ENCODE results near the gene ACSF3.

Gene ACSF3

DNA sequence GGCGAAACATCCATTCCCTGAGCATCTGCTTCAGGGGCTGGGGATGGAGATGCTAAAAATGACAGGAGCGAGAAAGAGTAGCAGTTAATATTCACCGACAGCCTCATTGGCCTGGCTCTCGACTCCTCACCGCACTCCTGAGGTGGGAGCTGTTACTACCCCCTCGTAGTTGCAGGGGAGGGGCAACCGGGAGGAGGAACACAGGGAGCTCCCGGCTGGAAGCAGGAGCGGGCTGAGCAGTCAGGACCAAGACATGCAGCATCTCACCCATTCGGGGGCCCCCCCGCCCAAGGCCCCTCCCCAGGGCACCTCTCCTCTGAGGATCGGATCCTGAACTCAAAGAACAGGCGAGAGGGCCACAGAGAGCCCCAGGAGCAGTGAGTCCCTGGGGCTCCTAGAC is 4.5 kb upstream of the ACSF3 start:
- TF ChIP-seq OSR1 (CRISPR knock-in tag; IDR thresholded peaks at IDR 0.05) (no peak), TCF4 (CRISPR knock-in tag; IDR thresholded peaks at IDR 0.05; ENCODE audit: borderline replicate concordance) (no peak), ARNTL (CRISPR knock-in tag; IDR thresholded peaks at IDR 0.05; ENCODE audit: borderline replicate concordance, low read depth) (no peak), PPARA (CRISPR knock-in tag; IDR thresholded peaks at IDR 0.05; ENCODE audit: borderline replicate concordance) (no peak), ZNF565 (CRISPR knock-in tag; conservative IDR thresholded peaks at IDR 0.05; ENCODE audit: low read depth) (no peak), ZNF70 (CRISPR knock-in tag; IDR thresholded peaks at IDR 0.05) (no peak), ZNF8 (CRISPR knock-in tag; IDR thresholded peaks at IDR 0.05) (no peak), BACH2 (CRISPR knock-in tag; IDR thresholded peaks at IDR 0.05; ENCODE audit: borderline replicate concordance) (no peak), ZFP3 (CRISPR knock-in tag; IDR thresholded peaks at IDR 0.05) (no peak), ESRRG (CRISPR knock-in tag; IDR thresholded peaks at IDR 0.05) (no peak), GLIS3 (CRISPR knock-in tag; IDR thresholded peaks at IDR 0.05) (no peak), TOX (CRISPR knock-in tag; IDR thresholded peaks at IDR 0.05; ENCODE audit: borderline replicate concordance) (no peak), ISL1 (CRISPR knock-in tag; IDR thresholded peaks at IDR 0.05) (no peak)
- TF ChIP-seq, protein P1, sequence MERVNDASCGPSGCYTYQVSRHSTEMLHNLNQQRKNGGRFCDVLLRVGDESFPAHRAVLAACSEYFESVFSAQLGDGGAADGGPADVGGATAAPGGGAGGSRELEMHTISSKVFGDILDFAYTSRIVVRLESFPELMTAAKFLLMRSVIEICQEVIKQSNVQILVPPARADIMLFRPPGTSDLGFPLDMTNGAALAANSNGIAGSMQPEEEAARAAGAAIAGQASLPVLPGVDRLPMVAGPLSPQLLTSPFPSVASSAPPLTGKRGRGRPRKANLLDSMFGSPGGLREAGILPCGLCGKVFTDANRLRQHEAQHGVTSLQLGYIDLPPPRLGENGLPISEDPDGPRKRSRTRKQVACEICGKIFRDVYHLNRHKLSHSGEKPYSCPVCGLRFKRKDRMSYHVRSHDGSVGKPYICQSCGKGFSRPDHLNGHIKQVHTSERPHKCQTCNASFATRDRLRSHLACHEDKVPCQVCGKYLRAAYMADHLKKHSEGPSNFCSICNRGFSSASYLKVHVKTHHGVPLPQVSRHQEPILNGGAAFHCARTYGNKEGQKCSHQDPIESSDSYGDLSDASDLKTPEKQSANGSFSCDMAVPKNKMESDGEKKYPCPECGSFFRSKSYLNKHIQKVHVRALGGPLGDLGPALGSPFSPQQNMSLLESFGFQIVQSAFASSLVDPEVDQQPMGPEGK (CRISPR knock-in tag; IDR thresholded peaks at IDR 0.05; ENCODE audit: borderline replicate concordance) = no peak
- TF ChIP-seq, protein P2, sequence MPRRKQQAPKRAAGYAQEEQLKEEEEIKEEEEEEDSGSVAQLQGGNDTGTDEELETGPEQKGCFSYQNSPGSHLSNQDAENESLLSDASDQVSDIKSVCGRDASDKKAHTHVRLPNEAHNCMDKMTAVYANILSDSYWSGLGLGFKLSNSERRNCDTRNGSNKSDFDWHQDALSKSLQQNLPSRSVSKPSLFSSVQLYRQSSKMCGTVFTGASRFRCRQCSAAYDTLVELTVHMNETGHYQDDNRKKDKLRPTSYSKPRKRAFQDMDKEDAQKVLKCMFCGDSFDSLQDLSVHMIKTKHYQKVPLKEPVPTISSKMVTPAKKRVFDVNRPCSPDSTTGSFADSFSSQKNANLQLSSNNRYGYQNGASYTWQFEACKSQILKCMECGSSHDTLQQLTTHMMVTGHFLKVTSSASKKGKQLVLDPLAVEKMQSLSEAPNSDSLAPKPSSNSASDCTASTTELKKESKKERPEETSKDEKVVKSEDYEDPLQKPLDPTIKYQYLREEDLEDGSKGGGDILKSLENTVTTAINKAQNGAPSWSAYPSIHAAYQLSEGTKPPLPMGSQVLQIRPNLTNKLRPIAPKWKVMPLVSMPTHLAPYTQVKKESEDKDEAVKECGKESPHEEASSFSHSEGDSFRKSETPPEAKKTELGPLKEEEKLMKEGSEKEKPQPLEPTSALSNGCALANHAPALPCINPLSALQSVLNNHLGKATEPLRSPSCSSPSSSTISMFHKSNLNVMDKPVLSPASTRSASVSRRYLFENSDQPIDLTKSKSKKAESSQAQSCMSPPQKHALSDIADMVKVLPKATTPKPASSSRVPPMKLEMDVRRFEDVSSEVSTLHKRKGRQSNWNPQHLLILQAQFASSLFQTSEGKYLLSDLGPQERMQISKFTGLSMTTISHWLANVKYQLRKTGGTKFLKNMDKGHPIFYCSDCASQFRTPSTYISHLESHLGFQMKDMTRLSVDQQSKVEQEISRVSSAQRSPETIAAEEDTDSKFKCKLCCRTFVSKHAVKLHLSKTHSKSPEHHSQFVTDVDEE (CRISPR knock-in tag; IDR thresholded peaks at IDR 0.05) = no peak
- TF ChIP-seq, protein P3, sequence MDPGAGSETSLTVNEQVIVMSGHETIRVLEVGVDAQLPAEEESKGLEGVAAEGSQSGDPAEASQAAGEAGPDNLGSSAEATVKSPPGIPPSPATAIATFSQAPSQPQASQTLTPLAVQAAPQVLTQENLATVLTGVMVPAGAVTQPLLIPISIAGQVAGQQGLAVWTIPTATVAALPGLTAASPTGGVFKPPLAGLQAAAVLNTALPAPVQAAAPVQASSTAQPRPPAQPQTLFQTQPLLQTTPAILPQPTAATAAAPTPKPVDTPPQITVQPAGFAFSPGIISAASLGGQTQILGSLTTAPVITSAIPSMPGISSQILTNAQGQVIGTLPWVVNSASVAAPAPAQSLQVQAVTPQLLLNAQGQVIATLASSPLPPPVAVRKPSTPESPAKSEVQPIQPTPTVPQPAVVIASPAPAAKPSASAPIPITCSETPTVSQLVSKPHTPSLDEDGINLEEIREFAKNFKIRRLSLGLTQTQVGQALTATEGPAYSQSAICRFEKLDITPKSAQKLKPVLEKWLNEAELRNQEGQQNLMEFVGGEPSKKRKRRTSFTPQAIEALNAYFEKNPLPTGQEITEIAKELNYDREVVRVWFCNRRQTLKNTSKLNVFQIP (CRISPR knock-in tag; IDR thresholded peaks at IDR 0.05; ENCODE audit: borderline replicate concordance, low read depth) = no peak
- TF ChIP-seq, protein P4, sequence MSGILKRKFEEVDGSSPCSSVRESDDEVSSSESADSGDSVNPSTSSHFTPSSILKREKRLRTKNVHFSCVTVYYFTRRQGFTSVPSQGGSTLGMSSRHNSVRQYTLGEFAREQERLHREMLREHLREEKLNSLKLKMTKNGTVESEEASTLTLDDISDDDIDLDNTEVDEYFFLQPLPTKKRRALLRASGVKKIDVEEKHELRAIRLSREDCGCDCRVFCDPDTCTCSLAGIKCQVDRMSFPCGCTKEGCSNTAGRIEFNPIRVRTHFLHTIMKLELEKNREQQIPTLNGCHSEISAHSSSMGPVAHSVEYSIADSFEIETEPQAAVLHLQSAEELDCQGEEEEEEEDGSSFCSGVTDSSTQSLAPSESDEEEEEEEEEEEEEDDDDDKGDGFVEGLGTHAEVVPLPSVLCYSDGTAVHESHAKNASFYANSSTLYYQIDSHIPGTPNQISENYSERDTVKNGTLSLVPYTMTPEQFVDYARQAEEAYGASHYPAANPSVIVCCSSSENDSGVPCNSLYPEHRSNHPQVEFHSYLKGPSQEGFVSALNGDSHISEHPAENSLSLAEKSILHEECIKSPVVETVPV (CRISPR knock-in tag; IDR thresholded peaks at IDR 0.05) = no peak

DNA sequence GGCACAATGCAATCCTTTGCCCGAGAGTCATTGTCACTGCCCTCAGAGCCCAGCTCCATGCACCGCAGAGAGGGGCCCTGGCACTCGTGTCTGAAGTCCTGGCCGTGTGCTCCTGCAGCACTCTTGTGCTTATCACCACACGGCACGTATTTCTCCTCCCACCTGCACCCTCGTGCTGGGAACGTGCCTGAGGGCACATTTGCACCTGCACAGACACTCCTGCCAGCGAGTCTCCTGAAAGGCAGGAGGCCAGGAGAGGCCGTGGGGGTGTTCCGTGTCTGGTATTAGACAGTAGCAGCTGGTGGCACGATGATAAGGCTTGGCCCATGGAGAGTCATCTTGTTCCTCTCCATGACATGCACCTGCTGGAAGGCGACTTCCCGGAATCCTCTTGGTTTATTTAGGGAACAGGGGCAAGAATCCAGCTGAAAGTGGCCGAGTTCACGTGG is 3.4 kb upstream of the ACSF3 start:
- TF ChIP-seq, protein P3 (CRISPR knock-in tag; IDR thresholded peaks at IDR 0.05; ENCODE audit: borderline replicate concordance, low read depth) = no peak
- TF ChIP-seq ZC3H10 (CRISPR knock-in tag; IDR thresholded peaks at IDR 0.05) = no peak
- TF ChIP-seq ZNF8 (CRISPR knock-in tag; IDR thresholded peaks at IDR 0.05) = no peak
- no peak for TF ChIP-seq ZFP30 (CRISPR knock-in tag; IDR thresholded peaks at IDR 0.05)
- TF ChIP-seq GLIS3 (CRISPR knock-in tag; IDR thresholded peaks at IDR 0.05) = no peak
- no peak for TF ChIP-seq ZNF70 (CRISPR knock-in tag; IDR thresholded peaks at IDR 0.05)
- TF ChIP-seq TOX (CRISPR knock-in tag; IDR thresholded peaks at IDR 0.05; ENCODE audit: borderline replicate concordance) = no peak
- TF ChIP-seq BACH2 (CRISPR knock-in tag; IDR thresholded peaks at IDR 0.05; ENCODE audit: borderline replicate concordance) = no peak
- TF ChIP-seq ZFP3 (CRISPR knock-in tag; IDR thresholded peaks at IDR 0.05) = no peak
- ATAC-seq = no peak

More for the DNA sequence above, 4.5 kb upstream of the ACSF3 start:
- no peak for ATAC-seq

DNA sequence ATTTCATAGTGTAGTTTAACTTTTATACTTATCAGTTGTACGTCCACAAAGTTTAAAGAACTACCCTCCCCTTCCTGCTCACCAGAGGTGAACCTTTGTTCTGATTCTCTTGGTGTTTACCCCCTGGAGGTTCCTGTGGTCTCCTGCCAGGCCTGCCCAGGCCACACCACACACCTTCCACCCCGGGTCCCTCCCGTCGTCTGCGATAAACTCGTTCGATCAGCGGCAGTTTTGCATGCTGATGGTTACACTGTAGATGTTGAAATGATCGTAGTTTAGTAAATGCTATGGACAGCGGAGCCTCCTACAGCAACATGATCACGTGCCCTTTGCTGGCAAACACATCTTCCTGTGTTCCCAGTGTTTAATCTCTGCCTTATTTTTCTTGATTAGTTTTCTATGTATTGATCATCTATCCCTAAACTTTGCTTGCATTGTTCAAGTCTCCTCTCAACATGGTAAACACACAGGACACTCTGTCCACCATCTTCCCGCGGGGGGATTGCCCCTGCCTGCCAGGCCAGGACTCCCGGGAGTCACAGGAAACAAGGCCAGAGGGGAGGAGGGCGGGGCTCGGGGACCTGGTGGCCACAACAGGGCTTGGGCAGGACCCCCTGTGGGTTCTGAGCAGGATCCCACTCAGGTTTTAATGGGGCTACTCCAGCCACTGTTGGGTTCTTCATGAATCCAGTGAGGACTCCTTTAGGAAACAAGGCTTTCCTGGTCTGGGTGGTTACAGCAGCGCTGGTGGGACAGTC is 2.8 kb upstream of the ACSF3 start:
- no peak for ATAC-seq
- TF ChIP-seq TCF4 (CRISPR knock-in tag; IDR thresholded peaks at IDR 0.05; ENCODE audit: borderline replicate concordance) (no peak), ARNTL (CRISPR knock-in tag; IDR thresholded peaks at IDR 0.05; ENCODE audit: borderline replicate concordance, low read depth) (no peak), SNAI2 (CRISPR knock-in tag; IDR thresholded peaks at IDR 0.05) (no peak), BACH2 (CRISPR knock-in tag; IDR thresholded peaks at IDR 0.05; ENCODE audit: borderline replicate concordance) (no peak), ZC3H10 (CRISPR knock-in tag; IDR thresholded peaks at IDR 0.05) (no peak), TOX (CRISPR knock-in tag; IDR thresholded peaks at IDR 0.05; ENCODE audit: borderline replicate concordance) (no peak), ZNF8 (CRISPR knock-in tag; IDR thresholded peaks at IDR 0.05) (no peak), ZFP3 (CRISPR knock-in tag; IDR thresholded peaks at IDR 0.05) (no peak), ZNF70 (CRISPR knock-in tag; IDR thresholded peaks at IDR 0.05) (no peak), PPARA (CRISPR knock-in tag; IDR thresholded peaks at IDR 0.05; ENCODE audit: borderline replicate concordance) (no peak)
- TF ChIP-seq, protein P5, sequence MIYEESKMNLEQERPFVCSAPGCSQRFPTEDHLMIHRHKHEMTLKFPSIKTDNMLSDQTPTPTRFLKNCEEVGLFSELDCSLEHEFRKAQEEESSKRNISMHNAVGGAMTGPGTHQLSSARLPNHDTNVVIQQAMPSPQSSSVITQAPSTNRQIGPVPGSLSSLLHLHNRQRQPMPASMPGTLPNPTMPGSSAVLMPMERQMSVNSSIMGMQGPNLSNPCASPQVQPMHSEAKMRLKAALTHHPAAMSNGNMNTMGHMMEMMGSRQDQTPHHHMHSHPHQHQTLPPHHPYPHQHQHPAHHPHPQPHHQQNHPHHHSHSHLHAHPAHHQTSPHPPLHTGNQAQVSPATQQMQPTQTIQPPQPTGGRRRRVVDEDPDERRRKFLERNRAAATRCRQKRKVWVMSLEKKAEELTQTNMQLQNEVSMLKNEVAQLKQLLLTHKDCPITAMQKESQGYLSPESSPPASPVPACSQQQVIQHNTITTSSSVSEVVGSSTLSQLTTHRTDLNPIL (CRISPR knock-in tag; IDR thresholded peaks at IDR 0.05; ENCODE audit: low read depth) = no peak
- TF ChIP-seq, protein P3 (CRISPR knock-in tag; IDR thresholded peaks at IDR 0.05; ENCODE audit: borderline replicate concordance, low read depth) = no peak

Data from SK-N-SH treated with all-trans-retinoic acid at 6 μM for 48 hours (cell line).